ENCODE measurements around the gene ITPRID1.

The ITPRID1 gene

DNA sequence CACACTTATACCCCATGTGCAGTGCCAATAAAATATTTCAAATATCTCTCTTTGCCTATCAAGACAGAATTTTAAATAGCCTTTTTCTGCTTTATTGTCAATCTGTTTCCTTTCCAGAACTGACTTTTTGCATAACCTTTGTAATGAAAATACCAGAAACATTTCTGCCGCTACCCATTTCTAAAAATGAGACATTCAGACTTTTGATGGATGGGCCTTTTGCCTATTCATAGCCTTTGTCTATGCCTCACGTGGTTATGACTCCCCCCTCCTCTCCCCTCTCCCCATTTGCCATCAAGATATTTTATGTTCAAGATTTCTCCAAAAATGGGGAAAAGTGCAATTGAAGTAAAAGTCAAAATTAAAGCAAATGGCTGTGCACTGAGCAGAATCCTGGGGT, 179.0 kb downstream of the ITPRID1 start:
- DNase-seq (ENCODE audit: low read depth in 3 of 3, low spot score in 1 of 3), result no peak

DNA sequence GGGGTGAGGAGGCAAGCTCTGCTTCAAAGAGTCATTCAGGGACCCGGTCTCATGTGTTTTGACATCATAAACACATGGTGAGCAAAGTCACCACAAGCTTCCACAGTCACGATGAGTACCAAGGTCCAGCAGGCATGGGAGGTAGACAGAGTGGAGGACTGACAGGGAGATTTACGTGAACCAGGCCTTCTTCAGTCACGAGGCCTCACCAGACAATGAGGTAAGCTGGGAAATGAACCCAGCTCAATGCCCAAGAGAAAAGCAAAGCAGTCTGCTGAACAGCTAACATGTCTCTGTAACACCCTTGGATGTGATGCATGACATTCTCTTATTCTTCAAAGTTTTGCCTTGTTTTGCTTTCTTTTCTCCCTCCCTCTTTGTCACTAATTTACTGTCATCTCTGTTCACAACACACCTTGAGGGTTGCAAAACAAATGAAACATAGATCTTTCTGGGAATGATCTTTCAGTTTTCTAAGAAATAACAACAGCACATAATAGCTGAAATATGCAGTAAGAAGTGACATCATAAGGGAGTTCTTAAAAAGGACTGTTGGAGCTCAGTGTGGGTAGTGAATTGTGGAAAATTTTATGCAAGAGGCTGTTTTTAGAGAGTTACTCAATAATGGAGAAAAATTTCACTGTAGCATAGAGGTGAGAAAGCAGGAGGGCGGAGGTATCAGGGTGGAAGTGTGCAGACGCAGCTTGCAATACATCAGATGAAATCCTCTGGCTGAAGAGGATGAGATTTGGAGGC, 182.1 kb downstream of the ITPRID1 start:
- no peak for DNase-seq (ENCODE audit: low read depth in 3 of 3, low spot score in 1 of 3)

DNA sequence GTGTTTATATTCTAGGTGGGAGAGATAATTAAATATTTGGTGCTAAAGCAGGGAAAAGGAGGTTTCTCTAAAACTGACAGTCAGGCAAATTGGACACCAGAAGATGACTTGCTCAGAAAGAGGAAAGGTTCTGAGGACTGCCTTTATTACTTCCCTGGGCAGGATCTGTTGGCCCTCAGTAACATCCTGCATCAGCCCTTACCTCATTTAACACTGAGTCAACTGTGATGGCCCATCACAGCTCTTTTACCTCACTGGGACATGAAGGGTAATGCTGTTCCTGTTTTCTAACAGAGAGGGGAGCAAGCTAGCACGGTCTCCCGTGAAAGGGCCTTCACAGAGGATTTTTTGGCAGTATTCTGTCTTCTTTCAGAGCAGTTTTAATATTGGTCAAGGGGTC, 185.2 kb downstream of the ITPRID1 start:
- DNase-seq (ENCODE audit: low read depth in 3 of 3, low spot score in 1 of 3), result no peak

- no peak for DNase-seq (ENCODE audit: low read depth in 3 of 3, low spot score in 1 of 3)
Measured at GRCh38 chr7:31702354-31702753, 188.5 kb downstream of the ITPRID1 start.

- no peak for DNase-seq (ENCODE audit: low read depth in 3 of 3, low spot score in 1 of 3)
Measured at GRCh38 chr7:31705377-31705776, 191.5 kb downstream of the ITPRID1 start.

DNA sequence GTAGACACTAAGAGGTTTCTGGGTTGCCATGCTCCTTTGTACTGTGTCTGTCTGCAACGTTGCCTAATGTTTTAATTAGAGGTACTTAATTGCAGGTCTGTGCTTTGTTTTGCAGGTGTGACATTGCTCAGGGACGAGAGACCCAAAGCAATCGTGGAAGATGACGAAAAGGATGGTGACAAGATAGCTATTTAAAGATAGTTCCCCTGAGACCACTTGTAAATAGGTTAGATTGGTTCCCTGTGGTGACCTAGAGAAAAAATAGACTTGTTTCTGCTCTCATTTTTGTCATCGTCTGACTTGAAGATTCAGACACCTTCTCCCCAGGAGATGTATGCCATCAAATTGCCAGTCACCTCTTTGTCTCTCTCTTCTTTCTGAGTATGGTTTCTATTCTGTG, 193.2 kb downstream of the ITPRID1 start:
- DNase-seq (ENCODE audit: low read depth in 3 of 3, low spot score in 1 of 3), result no peak
